Stimulated activated CD4-positive, alpha-beta T cell treated with anti-CD3 and anti-CD28 coated beads, Interleukin-4, amount 100 ng/mL, for 24 hours (primary cell): ENCODE results near the gene LEMD2.
"Not testable (repeated sequence)": the region's sequence is repeated elsewhere in the genome, so short reads cannot be mapped to it uniquely, and the experiment has no call there.

ENCODE experiments used
- DNase-seq: peaks from one replicate; pipeline ENCODE4 v3.0.0-alpha.2; 2020

LEMD2 gene

DNA sequence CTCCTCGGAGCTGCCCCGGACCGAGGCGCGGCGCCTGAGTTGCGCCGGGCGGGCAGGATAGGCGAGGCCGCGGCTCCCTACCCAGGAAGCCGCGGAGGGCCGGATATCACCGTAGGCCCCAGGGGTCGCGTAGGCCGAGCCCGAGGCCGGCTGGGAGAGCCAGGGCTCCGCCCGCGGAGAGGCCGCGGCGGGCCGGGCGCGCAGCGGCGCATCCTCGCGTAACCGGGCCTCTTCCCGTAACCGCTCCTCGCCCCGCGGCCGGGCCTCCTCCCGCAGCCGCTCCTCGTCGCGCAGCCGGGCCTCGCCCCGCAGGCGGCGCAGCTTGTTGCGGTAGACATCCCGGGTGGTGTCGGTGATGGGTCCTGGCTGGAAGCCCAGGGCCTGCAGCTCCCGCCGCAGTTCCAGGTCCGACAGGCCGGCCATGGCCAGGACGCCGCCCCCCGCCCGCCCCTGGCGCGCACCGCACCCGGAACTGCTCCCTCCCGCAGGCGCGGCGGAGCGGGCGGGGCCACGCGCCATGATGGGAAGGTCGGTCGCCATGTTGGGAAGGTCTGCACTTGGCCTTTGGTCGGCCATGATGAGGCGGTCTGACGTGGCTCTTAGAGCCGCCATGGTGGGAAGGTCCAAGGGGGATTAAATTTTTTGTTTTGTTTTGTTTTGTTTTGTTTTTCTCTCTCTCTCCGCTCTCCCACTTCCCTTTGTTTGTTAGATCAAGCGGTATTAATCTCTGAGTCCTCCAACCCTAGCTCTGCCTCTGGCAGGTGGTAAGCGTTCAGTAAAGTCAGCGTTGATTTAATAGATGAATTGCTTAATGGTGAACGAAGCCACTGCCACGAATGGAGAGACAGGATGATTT lies at the start of gene LEMD2:
LEMD2 (minus strand) TSS at position 437 of the 856 bp plus-strand sequence; CDS start at position 423, 14 bp downstream.
- peak; percentile 93 for DNase-seq

DNA sequence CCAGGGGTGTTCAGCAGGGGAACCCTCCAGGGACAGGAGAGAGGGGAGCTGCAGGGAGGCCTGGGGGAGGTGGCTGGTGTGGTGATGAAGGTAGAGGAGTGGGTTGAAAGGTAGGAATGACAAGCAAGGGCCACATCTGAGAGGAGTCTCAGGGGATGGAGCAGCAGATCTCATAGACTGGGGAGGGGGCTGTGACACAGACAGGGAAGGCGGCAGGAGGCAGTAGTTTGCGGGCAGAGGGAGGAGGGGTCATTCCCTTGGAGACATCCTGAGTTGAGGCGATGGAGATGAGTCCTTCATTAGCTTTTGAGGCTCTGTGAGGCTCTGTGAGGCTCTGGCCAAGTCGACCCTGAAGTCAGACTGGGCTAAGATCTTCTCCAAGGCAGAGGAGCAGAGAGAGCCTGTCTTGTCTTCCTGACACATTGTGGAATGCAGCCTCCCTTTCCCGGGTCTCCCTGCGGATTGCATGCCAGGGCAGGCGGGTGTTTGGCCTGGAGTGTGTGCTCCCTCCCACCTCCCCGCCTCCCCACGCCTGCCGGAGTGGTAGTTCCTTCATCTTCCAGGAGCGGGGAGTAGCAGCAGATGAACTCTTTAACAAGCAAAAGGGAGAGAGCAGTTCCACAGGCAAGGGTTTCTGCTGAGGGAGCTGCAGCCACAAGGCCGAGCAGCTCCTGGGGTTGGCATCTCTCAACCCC lies 49.2 kb upstream of the LEMD2 start:
- no peak for DNase-seq

- DNase-seq = no peak
Measured at GRCh38 chr6:33836806-33837469, 48.0 kb upstream of the LEMD2 start.

DNA sequence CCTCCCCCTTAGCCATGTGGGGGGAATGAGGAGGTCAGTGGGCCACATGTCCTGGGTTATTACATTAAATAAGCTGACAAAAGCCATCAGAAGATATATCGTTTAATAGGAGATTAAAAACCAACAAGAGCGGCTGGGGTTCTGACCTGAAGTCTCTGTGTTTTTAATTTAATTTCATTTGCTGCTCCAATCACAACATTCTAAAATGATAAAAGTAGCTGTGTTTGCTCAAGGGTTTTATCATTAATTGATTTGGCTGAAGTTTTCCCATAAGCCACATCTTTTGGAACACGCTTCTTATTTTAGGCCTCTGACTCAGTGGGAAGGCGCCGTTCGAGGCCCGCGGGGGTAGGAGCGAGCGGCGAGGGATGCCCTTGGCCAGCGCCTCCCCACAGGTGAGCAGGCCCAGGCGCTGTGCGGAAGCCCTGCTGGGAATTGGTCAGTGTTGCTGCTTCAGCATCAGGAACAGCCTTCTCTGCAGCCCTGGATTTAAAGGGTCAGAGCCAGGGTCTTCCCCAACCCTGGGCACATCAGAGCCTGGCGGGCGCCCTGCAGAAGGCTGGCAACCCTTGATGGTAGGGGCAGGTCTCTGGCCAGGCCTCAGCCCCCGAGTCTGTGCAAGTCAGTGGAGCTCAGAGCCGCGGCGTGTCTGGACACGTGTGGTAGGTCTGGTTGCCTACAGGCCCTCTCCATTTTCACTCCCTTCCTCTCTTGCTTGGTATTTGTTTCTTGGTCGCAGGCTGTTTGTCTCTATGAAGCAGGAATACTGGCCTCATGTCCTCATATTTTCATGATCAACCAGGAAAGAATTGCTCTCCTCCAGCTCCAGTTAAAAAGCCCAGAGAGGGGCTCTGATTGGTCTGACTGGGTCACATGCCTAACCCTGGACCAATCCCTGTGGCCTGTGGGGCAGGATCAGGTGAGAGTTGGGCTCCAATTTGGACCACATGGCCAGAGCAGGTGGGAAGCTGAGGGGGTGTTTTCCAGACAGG lies 45.8 kb upstream of the LEMD2 start:
- no peak for DNase-seq

DNA sequence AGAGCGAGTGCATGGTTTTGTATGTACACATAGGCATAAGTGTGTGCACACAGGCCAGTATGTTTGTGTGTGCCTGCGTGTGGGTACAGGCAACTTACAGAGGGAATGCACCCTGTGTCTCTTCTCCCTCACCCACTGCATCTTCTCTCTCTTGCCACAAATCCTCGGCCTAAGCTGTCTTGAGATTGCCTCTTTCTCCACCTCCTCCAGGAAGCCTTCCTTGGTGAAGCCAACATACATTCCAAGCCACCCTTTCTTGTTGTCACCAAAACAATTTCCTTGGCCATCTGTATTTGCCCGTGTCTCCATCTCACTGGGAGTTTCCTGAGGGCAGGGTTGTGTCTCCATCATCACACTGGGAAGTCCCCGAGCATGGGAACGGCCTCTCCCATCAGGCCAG lies 44.7 kb upstream of the LEMD2 start:
- no peak for DNase-seq

DNA sequence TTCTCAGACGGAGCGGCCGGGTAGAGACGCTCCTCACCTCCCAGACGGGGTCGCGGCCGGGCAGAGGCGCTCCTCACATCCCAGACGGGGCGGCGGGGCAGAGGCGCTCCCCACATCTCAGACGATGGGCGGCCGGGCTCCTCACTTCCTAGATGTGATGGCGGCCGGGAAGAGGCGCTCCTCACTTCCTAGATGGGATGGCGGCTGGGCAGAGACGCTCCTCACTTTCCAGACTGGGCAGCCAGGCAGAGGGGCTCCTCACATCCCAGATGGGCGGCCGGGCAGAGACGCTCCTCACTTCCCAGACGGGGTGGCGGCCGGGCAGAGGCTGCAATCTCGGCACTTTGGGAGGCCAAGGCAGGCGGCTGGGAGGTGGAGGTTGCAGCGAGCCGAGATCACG lies 43.9 kb upstream of the LEMD2 start:
- not testable (repeated sequence) for DNase-seq

- DNase-seq = not testable (repeated sequence)
Measured at GRCh38 chr6:33831725-33832124, 42.8 kb upstream of the LEMD2 start.

- DNase-seq = no peak
Measured at GRCh38 chr6:33830635-33831240, 41.8 kb upstream of the LEMD2 start.

DNA sequence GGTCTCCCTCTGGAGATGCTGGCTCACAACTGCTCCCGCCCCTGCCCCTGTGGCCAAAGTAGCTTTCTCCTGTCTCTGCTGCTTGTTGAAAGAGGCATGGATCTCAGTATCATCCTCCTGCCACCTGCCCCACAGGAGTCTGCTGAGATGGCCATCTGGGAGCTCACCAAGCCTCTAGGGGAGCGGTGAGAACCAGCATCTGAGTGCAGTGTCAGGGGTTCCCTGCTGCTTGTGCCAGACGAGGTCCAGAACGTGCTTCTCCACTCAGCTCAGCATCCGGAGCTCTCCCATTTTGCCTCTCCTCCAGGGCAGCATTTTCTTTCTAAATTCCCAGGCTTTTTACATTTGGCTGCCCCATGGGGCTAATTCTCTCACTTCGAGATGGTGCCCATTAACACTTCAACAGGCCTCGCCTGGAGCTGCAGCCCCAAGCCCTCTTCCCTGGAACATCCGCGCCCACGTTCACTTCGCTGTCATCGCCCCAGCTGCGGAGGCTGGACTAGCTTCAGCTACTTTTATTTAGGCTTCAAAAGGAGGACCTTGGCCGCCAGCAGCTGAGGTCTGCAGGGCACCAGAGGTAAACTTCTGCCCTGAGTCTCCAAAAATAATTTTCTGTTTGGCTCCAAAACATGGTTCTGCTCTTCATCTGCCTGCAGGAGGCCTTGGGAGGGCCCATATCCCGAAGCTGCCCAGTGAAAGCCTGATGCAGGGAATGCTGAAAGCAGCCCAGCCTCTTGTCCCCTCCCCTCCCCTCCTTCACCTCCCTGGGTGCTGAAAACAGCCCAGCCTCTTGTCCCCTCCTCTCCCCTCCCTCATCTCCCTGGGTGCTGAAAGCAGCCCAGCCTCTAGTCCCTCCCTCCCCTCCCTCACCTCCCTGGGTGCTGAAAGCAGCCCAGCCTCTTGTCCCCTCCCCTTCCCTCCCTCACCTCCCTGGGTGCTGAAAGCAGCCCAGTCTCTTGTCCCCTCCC lies 40.1 kb upstream of the LEMD2 start:
- no peak for DNase-seq

- DNase-seq = no peak
Measured at GRCh38 chr6:33828452-33828763, 39.5 kb upstream of the LEMD2 start.

GRCh38 chr6:33827546-33828451 lies 38.9 kb upstream of the LEMD2 start:
- no peak for DNase-seq

GRCh38 chr6:33826537-33826936 lies 37.6 kb upstream of the LEMD2 start:
- no peak for DNase-seq

DNA sequence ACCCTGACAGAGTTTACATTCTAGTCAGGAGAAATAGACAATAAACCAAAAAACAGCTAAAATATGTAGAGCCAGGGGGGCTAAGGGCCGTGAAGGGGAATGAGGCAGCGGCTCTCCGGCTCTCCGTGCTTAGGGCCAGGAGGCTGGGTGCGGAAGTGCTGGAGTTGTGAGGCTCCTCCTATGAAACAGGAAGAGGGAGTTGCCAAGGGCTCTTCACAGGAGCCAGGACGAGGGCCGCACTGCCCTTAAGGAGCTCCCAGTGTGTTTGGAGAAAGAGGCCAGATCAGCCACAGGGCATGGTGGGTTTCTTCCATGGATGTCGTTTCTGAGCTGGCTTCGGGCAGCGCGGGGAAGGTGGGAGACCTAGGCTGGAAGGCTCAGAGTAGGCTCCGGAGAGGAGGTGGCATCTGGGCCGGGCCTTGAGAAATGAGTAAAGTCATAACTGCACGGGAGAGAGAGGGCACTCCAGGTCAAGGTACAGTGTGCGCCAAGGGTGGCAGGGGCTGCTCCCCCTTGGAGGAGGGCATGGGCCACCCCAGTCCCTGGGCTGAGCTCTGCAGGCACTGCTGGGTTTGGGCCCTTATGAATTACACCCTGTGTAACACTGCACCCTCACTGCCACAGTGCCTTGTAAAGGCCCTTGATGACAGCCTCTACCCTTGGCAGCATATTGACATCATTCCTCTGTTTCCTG lies 35.7 kb upstream of the LEMD2 start:
- DNase-seq = no peak

- no peak for DNase-seq
Measured at GRCh38 chr6:33823806-33824205, 34.9 kb upstream of the LEMD2 start.

- no peak for DNase-seq
Measured at GRCh38 chr6:33822575-33823395, 33.9 kb upstream of the LEMD2 start.

- no peak for DNase-seq
Measured at GRCh38 chr6:33820784-33821520, 32.0 kb upstream of the LEMD2 start.

DNA sequence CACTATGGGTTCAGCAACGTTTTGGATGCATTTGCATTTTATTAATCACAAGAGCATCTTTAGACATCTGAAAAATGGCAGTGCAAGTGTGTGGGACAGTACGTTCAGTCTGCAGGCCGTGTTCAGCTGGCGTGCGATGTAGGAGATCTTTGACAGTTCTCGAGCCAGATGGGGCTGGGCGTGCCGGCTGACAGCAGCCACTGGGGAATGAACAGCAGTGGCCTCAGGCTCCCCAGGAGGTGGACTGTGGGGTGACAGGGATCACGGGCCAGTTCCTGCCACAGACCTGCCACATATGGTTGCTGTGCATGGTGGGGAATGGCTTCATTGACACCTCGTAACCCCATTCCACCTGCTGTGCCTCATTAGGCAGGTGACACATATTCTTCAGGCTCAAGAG lies 31.3 kb upstream of the LEMD2 start:
- no peak for DNase-seq

GRCh38 chr6:33819021-33819420 lies 30.1 kb upstream of the LEMD2 start:
- DNase-seq = no peak
